Fibroblast of upper back skin (primary cell): ENCODE results near the gene TANGO6.

Experiments
- DNase-seq: peaks from one replicate; pipeline ENCODE4 v3.0.0-alpha.2; 2013

TANGO6 gene

GRCh38 chr16:68915589-68915988 is 72.3 kb downstream of the TANGO6 start:
- DNase-seq: no peak

- no peak for DNase-seq
Observed at GRCh38 chr16:68917541-68917940, 74.2 kb downstream of the TANGO6 start.

GRCh38 chr16:68920349-68920748 is 77.0 kb downstream of the TANGO6 start:
- DNase-seq: no peak

- no peak for DNase-seq
Observed at GRCh38 chr16:68921637-68922036, 78.3 kb downstream of the TANGO6 start.

- no peak for DNase-seq
Observed at GRCh38 chr16:68923116-68923515, 79.8 kb downstream of the TANGO6 start.

GRCh38 chr16:68927018-68927417 is 83.7 kb downstream of the TANGO6 start:
- DNase-seq: no peak

GRCh38 chr16:68931196-68931595 is 87.9 kb downstream of the TANGO6 start:
- DNase-seq: no peak

GRCh38 chr16:68934402-68934801 is 91.1 kb downstream of the TANGO6 start:
- DNase-seq: no peak

GRCh38 chr16:68935008-68935407 is 91.7 kb downstream of the TANGO6 start:
- no peak for DNase-seq

GRCh38 chr16:68936736-68937631 is 93.7 kb downstream of the TANGO6 start:
- DNase-seq: peak; percentile 58

GRCh38 chr16:68939692-68940320 is 96.5 kb downstream of the TANGO6 start:
- DNase-seq: no peak

- no peak for DNase-seq
Observed at GRCh38 chr16:68940816-68941215, 97.5 kb downstream of the TANGO6 start.

- peak; percentile 1 for DNase-seq
Observed at GRCh38 chr16:68943961-68944360, 100.6 kb downstream of the TANGO6 start.

- DNase-seq: peak; percentile 15
Observed at GRCh38 chr16:68948230-68948910, 105.0 kb downstream of the TANGO6 start.

GRCh38 chr16:68951991-68952877 is 108.9 kb downstream of the TANGO6 start:
- DNase-seq: peak; percentile 36

- no peak for DNase-seq
Observed at GRCh38 chr16:68954911-68955635, 111.7 kb downstream of the TANGO6 start.

- DNase-seq: no peak
Observed at GRCh38 chr16:68960910-68961309, 117.6 kb downstream of the TANGO6 start.

- no peak for DNase-seq
Observed at GRCh38 chr16:68961778-68962402, 118.6 kb downstream of the TANGO6 start.

GRCh38 chr16:68969338-68969737 is 126.0 kb downstream of the TANGO6 start:
- no peak for DNase-seq

GRCh38 chr16:68972013-68972412 is 128.7 kb downstream of the TANGO6 start:
- no peak for DNase-seq

GRCh38 chr16:68972720-68973119 is 129.4 kb downstream of the TANGO6 start:
- DNase-seq: peak; percentile 74
